SK-N-SH (cell line): ENCODE data around the gene KRAS.

Source experiments
- GABPA ChIP-seq: IDR thresholded peaks from 2 replicates; pipeline ENCODE4 v1.4.0; 2012; ENCODE audit warnings: low read depth, mild to moderate bottlenecking
- JUND ChIP-seq: IDR thresholded peaks from 2 replicates; pipeline ENCODE4 v1.4.0; 2012
- MAX ChIP-seq: IDR thresholded peaks from 2 replicates; pipeline ENCODE4 v1.4.0; 2012; ENCODE audit warnings: low read depth
- NRF1 ChIP-seq: IDR thresholded peaks from 2 replicates; pipeline ENCODE4 v1.6.1; 2012; ENCODE audit warnings: low read depth, mild to moderate bottlenecking, low read length
- POLR2AphosphoS5 ChIP-seq: IDR thresholded peaks from 2 replicates; pipeline ENCODE4 v1.6.1; 2012; ENCODE audit warnings: low read depth, low read length
- TAF1 ChIP-seq: IDR thresholded peaks from 2 replicates; pipeline ENCODE4 v1.6.1; 2012; ENCODE audit warnings: low read depth, mild to moderate bottlenecking, low read length, moderate library complexity, borderline replicate concordance
- TEAD4 ChIP-seq: IDR thresholded peaks from 2 replicates; pipeline ENCODE4 v1.4.0; 2012; ENCODE audit warnings: mild to moderate bottlenecking, borderline replicate concordance; ENCODE audit not compliant: insufficient read depth
- YY1 ChIP-seq: IDR thresholded peaks from 2 replicates; pipeline ENCODE4 v1.4.0; 2012; ENCODE audit warnings: low read depth, mild to moderate bottlenecking
- TF ChIP-seq, protein P1 (sequence below): fragments of 200-600 bp; sonication (generic); IDR thresholded peaks from 2 replicates; pipeline ENCODE4 v1.6.1; 2017; ENCODE audit warnings: antibody characterized with exemption, mild to moderate bottlenecking, moderate library complexity
- TF ChIP-seq, protein P2 (sequence below): IDR thresholded peaks from 2 replicates; pipeline ENCODE4 v1.4.0; 2012; ENCODE audit warnings: low read depth, borderline replicate concordance

GRCh38 chr12:25189656-25190055, 61.1 kb downstream of the KRAS start:
- TF ChIP-seq GABPA (no peak), YY1 (no peak), TAF1 (no peak), MAX (no peak), POLR2AphosphoS5 (no peak), JUND (no peak), TEAD4 (no peak), NRF1 (no peak)
- TF ChIP-seq, protein P1, sequence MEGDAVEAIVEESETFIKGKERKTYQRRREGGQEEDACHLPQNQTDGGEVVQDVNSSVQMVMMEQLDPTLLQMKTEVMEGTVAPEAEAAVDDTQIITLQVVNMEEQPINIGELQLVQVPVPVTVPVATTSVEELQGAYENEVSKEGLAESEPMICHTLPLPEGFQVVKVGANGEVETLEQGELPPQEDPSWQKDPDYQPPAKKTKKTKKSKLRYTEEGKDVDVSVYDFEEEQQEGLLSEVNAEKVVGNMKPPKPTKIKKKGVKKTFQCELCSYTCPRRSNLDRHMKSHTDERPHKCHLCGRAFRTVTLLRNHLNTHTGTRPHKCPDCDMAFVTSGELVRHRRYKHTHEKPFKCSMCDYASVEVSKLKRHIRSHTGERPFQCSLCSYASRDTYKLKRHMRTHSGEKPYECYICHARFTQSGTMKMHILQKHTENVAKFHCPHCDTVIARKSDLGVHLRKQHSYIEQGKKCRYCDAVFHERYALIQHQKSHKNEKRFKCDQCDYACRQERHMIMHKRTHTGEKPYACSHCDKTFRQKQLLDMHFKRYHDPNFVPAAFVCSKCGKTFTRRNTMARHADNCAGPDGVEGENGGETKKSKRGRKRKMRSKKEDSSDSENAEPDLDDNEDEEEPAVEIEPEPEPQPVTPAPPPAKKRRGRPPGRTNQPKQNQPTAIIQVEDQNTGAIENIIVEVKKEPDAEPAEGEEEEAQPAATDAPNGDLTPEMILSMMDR, result no peak
- TF ChIP-seq, protein P2, sequence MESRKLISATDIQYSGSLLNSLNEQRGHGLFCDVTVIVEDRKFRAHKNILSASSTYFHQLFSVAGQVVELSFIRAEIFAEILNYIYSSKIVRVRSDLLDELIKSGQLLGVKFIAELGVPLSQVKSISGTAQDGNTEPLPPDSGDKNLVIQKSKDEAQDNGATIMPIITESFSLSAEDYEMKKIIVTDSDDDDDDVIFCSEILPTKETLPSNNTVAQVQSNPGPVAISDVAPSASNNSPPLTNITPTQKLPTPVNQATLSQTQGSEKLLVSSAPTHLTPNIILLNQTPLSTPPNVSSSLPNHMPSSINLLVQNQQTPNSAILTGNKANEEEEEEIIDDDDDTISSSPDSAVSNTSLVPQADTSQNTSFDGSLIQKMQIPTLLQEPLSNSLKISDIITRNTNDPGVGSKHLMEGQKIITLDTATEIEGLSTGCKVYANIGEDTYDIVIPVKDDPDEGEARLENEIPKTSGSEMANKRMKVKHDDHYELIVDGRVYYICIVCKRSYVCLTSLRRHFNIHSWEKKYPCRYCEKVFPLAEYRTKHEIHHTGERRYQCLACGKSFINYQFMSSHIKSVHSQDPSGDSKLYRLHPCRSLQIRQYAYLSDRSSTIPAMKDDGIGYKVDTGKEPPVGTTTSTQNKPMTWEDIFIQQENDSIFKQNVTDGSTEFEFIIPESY, result no peak
